Measurements from ENCODE around the gene RCAN1. TPM values are rescaled to one million over a fixed set of nuclear protein-coding genes. Genes with fewer than 3 reads are reported as not detected.

The RCAN1 gene
- total and polyA plus RNA-seq, 9 of the 15 experiments (the other 6 are each of a cell fraction or from before 2014, with no cell fraction given): 4.4 to 16.5 (median 12.3) TPM

DNA sequence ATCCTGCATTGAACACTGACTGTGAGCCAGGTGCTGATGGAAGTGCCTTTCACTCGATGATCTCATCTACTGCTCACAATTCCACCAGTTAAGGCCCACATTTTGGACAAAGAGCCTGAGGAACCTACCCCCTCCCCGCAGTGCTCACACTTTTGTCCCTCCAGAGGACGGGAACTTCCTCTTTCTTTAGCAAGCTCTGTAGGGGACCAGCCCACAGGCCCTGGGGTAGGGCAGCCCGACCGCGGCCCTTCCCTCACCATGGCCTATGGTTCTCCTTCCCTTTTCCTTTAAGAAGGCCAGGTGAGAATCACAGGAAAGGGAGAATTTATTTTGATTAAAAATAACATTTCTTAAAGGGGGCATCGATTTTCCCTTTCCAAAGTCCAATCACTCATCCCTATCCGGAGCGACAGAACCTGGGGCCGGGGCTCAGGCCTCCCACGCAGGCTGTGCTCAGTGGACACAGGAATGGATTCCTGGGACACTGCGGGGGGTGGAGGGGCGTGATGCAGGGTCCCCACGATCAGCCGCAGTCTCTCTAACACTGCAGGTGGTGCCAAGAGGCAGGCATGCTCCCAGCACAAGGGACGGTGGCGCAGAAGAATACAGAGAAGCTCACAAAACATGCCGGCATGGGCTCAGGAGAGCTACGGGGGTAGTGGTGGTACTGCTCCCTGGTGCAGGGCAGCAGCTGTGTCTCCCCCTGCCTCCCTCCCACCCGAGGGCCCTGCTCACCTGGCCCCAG lies 94.0 kb downstream of the RCAN1 start:
- intact Hi-C loops (cut with micrococcal nuclease) (no loop called here), in situ Hi-C loops (cut with MboI) (no loop called here)
- DNase-seq (ENCODE audit: extremely low read depth in 1 of 4, low spot score in 3 of 4): no peak
- no peak for FAIRE-seq
- H2AFZ ChIP-seq (ENCODE audit: low read depth, low read length): no peak overlapping the region
- H3K4me1 ChIP-seq (replicated peaks in 1 of 2; ENCODE audit: control insufficient read depth in 2 of 2, insufficient read depth in 2 of 2, low read length in 2 of 2): peaks cover 0 to 5% of the 10 kb centered on the region in 2 experiments; a peak in 1 of 5 replicates
- H3K27me3 ChIP-seq (ENCODE audit: control insufficient read depth in 2 of 2, insufficient read depth in 2 of 2, low read length in 2 of 2): peaks cover 0 to 7% of the 10 kb centered on the region in 2 experiments; a peak in 2 of 5 replicates
- H3K9me3 ChIP-seq (replicated peaks; ENCODE audit: control insufficient read depth, insufficient read depth, low read depth, low read length): no peaks in the 10 kb centered on the region
- no peak overlapping the region for H3K4me3 ChIP-seq
- no peak overlapping the region for H3K27ac ChIP-seq (ENCODE audit: extremely low read depth, low read depth, low read length)
- no TSS peak for BruUV-seq (replicated peaks)
- no peak overlapping the region for H3K4me2 ChIP-seq (ENCODE audit: insufficient read depth, low read length)
- no peaks in the 10 kb centered on the region for H4K20me1 ChIP-seq (replicated peaks; ENCODE audit: control insufficient read depth, insufficient read depth, low read length)
- ChIA-PET POLR2A (interaction anchor here (0.6 to 0.9 kb wide), 3 partner anchors 13 to 1329 kb away, joined by 3 to 4 read pairs (median 3); no protein-coding TSS in a partner anchor), CTCF (ENCODE audit: low intra/inter-chr PET ratio) (no interaction called here)
- H3K9me1 ChIP-seq (ENCODE audit: control insufficient read depth, insufficient read depth, low read length): no peaks in the 10 kb centered on the region
- ATAC-seq: peak; percentile 42; the same call in 1 of the 3 replicates
- 0 out of 4 replicates have a peak overlapping the region, but pooled peaks of 1 of the 2 experiments have one; percentile 2 for H3K9ac ChIP-seq (ENCODE audit: insufficient read depth in 1 of 2, low read depth in 2 of 2, low read length in 2 of 2)
- 76% methylated on average over 18 of the region's 20 CpGs for WGBS (ENCODE audit: insufficient coverage, low coverage, missing lambda C conversion rate)
- H3K36me3 ChIP-seq (ENCODE audit: control insufficient read depth, insufficient read depth, low read length): no peaks in the 10 kb centered on the region
- H3K79me2 ChIP-seq (ENCODE audit: control insufficient read depth, insufficient read depth, low read length): no peaks in the 10 kb centered on the region
- TF ChIP-seq NFXL1 (CRISPR knock-in tag; IDR thresholded peaks at IDR 0.05) (no peak), POLR2G (IDR thresholded peaks at IDR 0.05; ENCODE audit: low read depth, low read length) (no peak), CBFB (CRISPR knock-in tag; IDR thresholded peaks at IDR 0.05) (no peak), BCL6 (CRISPR knock-in tag; IDR thresholded peaks at IDR 0.05) (no peak), PCBP2 (IDR thresholded peaks at IDR 0.05; ENCODE audit: low read depth, low read length, poor library complexity, severe bottlenecking) (no peak), FOS (IDR thresholded peaks at IDR 0.05; ENCODE audit: extremely low read depth, insufficient read length) (no peak), JUN (IDR thresholded peaks at IDR 0.05; ENCODE audit: borderline replicate concordance, low read depth, low read length) (no peak), JUN (CRISPR knock-in tag; IDR thresholded peaks at IDR 0.05; ENCODE audit: borderline replicate concordance) (no peak)
- TF ChIP-seq, protein P1, sequence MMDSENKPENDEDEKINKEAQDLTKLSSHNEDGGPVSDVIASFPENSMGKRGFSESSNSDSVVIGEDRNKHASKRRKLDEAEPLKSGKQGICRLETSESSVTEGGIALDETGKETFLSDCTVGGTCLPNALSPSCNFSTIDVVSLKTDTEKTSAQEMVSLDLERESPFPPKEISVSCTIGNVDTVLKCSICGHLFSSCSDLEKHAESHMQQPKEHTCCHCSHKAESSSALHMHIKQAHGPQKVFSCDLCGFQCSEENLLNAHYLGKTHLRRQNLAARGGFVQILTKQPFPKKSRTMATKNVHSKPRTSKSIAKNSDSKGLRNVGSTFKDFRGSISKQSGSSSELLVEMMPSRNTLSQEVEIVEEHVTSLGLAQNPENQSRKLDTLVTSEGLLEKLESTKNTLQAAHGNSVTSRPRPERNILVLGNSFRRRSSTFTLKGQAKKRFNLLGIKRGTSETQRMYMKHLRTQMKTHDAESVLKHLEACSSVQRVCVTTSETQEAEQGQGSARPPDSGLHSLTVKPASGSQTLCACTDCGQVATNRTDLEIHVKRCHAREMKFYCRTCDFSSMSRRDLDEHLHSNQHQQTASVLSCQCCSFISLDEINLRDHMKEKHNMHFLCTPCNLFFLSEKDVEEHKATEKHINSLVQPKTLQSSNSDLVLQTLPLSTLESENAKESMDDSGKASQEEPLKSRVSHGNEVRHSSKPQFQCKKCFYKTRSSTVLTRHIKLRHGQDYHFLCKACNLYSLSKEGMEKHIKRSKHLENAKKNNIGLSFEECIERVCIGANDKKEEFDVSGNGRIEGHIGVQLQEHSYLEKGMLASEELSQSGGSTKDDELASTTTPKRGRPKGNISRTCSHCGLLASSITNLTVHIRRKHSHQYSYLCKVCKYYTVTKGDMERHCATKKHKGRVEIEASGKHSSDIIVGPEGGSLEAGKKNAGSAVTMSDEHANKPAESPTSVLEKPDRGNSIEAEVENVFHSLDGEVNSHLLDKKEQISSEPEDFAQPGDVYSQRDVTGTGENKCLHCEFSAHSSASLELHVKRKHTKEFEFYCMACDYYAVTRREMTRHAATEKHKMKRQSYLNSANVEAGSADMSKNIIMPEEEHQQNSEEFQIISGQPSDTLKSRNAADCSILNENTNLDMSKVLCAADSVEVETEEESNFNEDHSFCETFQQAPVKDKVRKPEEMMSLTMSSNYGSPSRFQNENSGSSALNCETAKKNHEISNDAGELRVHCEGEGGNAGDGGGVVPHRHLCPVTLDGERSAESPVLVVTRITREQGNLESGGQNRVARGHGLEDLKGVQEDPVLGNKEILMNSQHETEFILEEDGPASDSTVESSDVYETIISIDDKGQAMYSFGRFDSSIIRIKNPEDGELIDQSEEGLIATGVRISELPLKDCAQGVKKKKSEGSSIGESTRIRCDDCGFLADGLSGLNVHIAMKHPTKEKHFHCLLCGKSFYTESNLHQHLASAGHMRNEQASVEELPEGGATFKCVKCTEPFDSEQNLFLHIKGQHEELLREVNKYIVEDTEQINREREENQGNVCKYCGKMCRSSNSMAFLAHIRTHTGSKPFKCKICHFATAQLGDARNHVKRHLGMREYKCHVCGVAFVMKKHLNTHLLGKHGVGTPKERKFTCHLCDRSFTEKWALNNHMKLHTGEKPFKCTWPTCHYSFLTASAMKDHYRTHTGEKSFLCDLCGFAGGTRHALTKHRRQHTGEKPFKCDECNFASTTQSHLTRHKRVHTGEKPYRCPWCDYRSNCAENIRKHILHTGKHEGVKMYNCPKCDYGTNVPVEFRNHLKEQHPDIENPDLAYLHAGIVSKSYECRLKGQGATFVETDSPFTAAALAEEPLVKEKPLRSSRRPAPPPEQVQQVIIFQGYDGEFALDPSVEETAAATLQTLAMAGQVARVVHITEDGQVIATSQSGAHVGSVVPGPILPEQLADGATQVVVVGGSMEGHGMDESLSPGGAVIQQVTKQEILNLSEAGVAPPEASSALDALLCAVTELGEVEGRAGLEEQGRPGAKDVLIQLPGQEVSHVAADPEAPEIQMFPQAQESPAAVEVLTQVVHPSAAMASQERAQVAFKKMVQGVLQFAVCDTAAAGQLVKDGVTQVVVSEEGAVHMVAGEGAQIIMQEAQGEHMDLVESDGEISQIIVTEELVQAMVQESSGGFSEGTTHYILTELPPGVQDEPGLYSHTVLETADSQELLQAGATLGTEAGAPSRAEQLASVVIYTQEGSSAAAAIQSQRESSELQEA (IDR thresholded peaks at IDR 0.05; ENCODE audit: low read depth): no peak
- TF ChIP-seq, protein P2, sequence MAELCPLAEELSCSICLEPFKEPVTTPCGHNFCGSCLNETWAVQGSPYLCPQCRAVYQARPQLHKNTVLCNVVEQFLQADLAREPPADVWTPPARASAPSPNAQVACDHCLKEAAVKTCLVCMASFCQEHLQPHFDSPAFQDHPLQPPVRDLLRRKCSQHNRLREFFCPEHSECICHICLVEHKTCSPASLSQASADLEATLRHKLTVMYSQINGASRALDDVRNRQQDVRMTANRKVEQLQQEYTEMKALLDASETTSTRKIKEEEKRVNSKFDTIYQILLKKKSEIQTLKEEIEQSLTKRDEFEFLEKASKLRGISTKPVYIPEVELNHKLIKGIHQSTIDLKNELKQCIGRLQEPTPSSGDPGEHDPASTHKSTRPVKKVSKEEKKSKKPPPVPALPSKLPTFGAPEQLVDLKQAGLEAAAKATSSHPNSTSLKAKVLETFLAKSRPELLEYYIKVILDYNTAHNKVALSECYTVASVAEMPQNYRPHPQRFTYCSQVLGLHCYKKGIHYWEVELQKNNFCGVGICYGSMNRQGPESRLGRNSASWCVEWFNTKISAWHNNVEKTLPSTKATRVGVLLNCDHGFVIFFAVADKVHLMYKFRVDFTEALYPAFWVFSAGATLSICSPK (IDR thresholded peaks at IDR 0.05; ENCODE audit: borderline replicate concordance): no peak
